PFSK-1 (cell line): ENCODE data around the gene DPF1.

Source experiments
- POLR2AphosphoS5 ChIP-seq: IDR thresholded peaks from 2 replicates; pipeline ENCODE4 v1.6.1; 2012; ENCODE audit warnings: low read depth, mild to moderate bottlenecking, control low read depth, low read length, moderate library complexity
- REST ChIP-seq, 2 experiments: IDR thresholded peaks; 2 replicates each; pipeline versions ENCODE4 v1.6.1 to v1.8.0; 2011 to 2012; ENCODE audit warnings: low read depth in 2 of 2, low read length in 2 of 2, control low read depth in 1 of 2, inconsistent platforms in 1 of 2, mild to moderate bottlenecking in 1 of 2, moderate library complexity in 1 of 2; ENCODE audit not compliant: insufficient read depth in 1 of 2
- SIN3A ChIP-seq: IDR thresholded peaks from 2 replicates; pipeline ENCODE4 v1.6.1; 2012; ENCODE audit warnings: mild to moderate bottlenecking, low read length, moderate library complexity, borderline replicate concordance; ENCODE audit not compliant: insufficient read depth
- TAF1 ChIP-seq: IDR thresholded peaks from 2 replicates; pipeline ENCODE4 v1.6.1; 2012; ENCODE audit warnings: low read length, control low read depth, borderline replicate concordance; ENCODE audit not compliant: insufficient read depth

GRCh38 chr19:38252385-38252784 is 28.4 kb upstream of the DPF1 start:
- no peak for TF ChIP-seq TAF1
- no peak for TF ChIP-seq POLR2AphosphoS5
- TF ChIP-seq REST (IDR thresholded peaks at IDR 0.05; ENCODE audit: insufficient read depth in 1 of 2, low read depth in 2 of 2, low read length in 2 of 2): no peak
- TF ChIP-seq SIN3A: no peak
